Smooth muscle cell (in vitro differentiated cells): ENCODE data around the gene CCDC124. TPM values are rescaled to one million over a fixed set of nuclear protein-coding genes. Genes with fewer than 3 reads are reported as not detected.
A peak's percentile ranks its signal among the peaks of the same experiment; 100 is the strongest.

Source experiments
- DNase-seq: peaks from one replicate; lab custom pipeline; 2025; ENCODE audit not compliant: unreplicated experiment; lab: John Stamatoyannopoulos, UW
- H2AFZ ChIP-seq: fragments of 200-600 bp; sonication (generic); 2 replicates; pipeline ENCODE4 v1.6.0; 2016; ENCODE audit warnings: antibody characterized with exemption, low read depth, mild to moderate bottlenecking
- H3F3A ChIP-seq: fragments of 200-600 bp; sonication (generic); 2 replicates; pipeline ENCODE4 v1.6.0; 2017; ENCODE audit warnings: antibody characterized with exemption, low read depth
- H3K27ac ChIP-seq: fragments of 200-600 bp; sonication (generic); 2 replicates; pipeline ENCODE4 v1.5.1; 2016; ENCODE audit warnings: low read depth, mild to moderate bottlenecking
- H3K27me3 ChIP-seq: fragments of 200-600 bp; sonication (generic); 2 replicates; pipeline ENCODE4 v1.6.1; 2016; ENCODE audit warnings: low read depth, mild to moderate bottlenecking
- H3K36me3 ChIP-seq: fragments of 200-600 bp; sonication (generic); 2 replicates; pipeline ENCODE4 v1.5.1; 2016; ENCODE audit warnings: low read depth
- H3K4me1 ChIP-seq: fragments of 200-600 bp; sonication (generic); 2 replicates; pipeline ENCODE4 v1.5.1; 2016; ENCODE audit warnings: low read depth
- H3K4me2 ChIP-seq: fragments of 200-600 bp; sonication (generic); 2 replicates; pipeline ENCODE4 v1.6.0; 2016; ENCODE audit warnings: mild to moderate bottlenecking
- H3K4me3 ChIP-seq: fragments of 200-600 bp; sonication (generic); 2 replicates; pipeline ENCODE4 v1.5.1; 2016; ENCODE audit warnings: mild to moderate bottlenecking
- H3K79me2 ChIP-seq: fragments of 200-600 bp; sonication (generic); 2 replicates; pipeline ENCODE4 v1.6.0; 2016; ENCODE audit warnings: low read depth, mild to moderate bottlenecking
- H3K9ac ChIP-seq: fragments of 200-600 bp; sonication (generic); 2 replicates; pipeline ENCODE4 v1.6.0; 2016; ENCODE audit warnings: low read depth
- H3K9me3 ChIP-seq: fragments of 200-600 bp; sonication (generic); replicated peaks from 2 replicates; pipeline ENCODE4 v1.5.1; 2016; ENCODE audit warnings: low read depth
- H4K20me1 ChIP-seq: fragments of 200-600 bp; sonication (generic); 2 replicates; pipeline ENCODE4 v1.6.0; 2016; ENCODE audit warnings: low read depth
- WGBS: methylation state at CpG from one replicate; pipeline ENCODE4 v1.1.7; 2016; ENCODE audit warnings: low lambda C conversion rate; 5-methylcytosine and 5-hydroxymethylcytosine counted together
- polyA plus RNA-seq: library from polyadenylated mRNA; unstranded; fragments of >200 nt; fragmentation: Nextera tagmentation; extraction: Ambion mirVana; gene quantifications from 2 replicates; pipeline ENCODE4 v1.2.1, GENCODE V29; 2016
- total RNA-seq: library from RNA; depleted of rRNA; stranded (reverse); fragments of >200 nt; gene quantifications from 2 replicates; pipeline ENCODE4 v1.2.3, GENCODE V29; 2014
- TF ChIP-seq, protein P1 (sequence below): fragments of 200-600 bp; sonication (generic); IDR thresholded peaks from 2 replicates; pipeline ENCODE4 v1.5.1; 2017; ENCODE audit warnings: borderline replicate concordance, mild to moderate bottlenecking, antibody characterized with exemption; ENCODE audit not compliant: insufficient read depth, poor library complexity, severe bottlenecking

CCDC124 gene
- total and polyA plus RNA-seq, 2 experiments from 2014 or later = 34.5 to 156 TPM

DNA sequence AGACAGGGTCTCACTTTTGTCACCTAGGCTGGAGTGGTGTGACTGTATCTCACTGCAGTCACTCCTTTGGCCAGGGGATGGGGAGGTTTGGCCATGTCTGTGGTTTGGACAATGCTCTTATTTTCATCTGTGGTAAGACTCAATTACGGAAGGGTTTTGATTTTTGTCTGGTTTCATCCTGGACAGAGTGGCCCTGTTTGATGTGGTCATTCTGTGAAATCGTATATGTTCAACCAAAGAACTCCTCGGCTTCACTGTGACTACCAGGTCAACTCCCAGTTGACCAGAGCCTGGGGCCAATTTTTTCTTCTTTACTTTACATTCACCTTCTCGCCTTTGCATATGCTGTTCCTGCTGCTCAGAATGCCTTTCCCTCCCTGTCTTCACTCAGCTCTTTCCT lies 6.8 kb upstream of the CCDC124 start:
- Histone ChIP-seq H3K9ac (no peak overlapping the region), H3K79me2 (no peaks in the 10 kb centered on the region), H3K9me3 (no peaks in the 10 kb centered on the region), H4K20me1 (no peaks in the 10 kb centered on the region), H3K27me3 (no peaks in the 10 kb centered on the region), H2AFZ (no peak overlapping the region), H3K4me1 (no peaks in the 10 kb centered on the region), H3F3A (no peaks in the 10 kb centered on the region), H3K36me3 (no peaks in the 10 kb centered on the region), H3K4me2 (no peak overlapping the region), H3K27ac (no peak overlapping the region), H3K4me3 (no peak overlapping the region)
- WGBS = 87% methylated on average over 4 of the region's 4 CpGs
- TF ChIP-seq, protein P1, sequence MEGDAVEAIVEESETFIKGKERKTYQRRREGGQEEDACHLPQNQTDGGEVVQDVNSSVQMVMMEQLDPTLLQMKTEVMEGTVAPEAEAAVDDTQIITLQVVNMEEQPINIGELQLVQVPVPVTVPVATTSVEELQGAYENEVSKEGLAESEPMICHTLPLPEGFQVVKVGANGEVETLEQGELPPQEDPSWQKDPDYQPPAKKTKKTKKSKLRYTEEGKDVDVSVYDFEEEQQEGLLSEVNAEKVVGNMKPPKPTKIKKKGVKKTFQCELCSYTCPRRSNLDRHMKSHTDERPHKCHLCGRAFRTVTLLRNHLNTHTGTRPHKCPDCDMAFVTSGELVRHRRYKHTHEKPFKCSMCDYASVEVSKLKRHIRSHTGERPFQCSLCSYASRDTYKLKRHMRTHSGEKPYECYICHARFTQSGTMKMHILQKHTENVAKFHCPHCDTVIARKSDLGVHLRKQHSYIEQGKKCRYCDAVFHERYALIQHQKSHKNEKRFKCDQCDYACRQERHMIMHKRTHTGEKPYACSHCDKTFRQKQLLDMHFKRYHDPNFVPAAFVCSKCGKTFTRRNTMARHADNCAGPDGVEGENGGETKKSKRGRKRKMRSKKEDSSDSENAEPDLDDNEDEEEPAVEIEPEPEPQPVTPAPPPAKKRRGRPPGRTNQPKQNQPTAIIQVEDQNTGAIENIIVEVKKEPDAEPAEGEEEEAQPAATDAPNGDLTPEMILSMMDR = no peak
- no peak for DNase-seq

DNA sequence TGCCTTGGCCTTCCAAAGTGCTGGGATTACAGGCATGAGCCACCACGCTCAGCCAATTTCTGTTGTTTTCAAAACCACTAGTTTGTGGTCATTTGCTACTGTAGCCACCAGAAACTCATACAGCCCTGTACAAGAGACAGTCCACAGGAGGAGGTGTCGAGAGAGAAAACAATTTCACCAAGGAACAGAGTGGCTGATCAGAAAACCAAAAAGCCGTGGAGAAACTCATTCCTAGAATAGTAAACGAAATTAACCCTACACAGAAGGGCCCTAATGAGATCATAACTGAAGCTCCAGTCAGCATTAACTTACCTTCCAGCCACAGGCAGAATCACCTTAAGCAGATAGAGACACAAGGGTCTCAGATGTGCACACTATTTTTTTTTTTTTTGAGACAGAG lies 3.8 kb upstream of the CCDC124 start:
- Histone ChIP-seq H3K4me1 (peaks cover 6% of the 10 kb centered on the region), H3K79me2 (peaks cover 10% of the 10 kb centered on the region), H4K20me1 (no peaks in the 10 kb centered on the region), H3K4me2 (no peak overlapping the region), H2AFZ (no peak overlapping the region), H3F3A (no peaks in the 10 kb centered on the region), H3K27me3 (no peaks in the 10 kb centered on the region), H3K9me3 (no peaks in the 10 kb centered on the region), H3K4me3 (no peak overlapping the region), H3K9ac (no peak overlapping the region), H3K36me3 (no peaks in the 10 kb centered on the region), H3K27ac (no peak overlapping the region)
- 84% methylated on average over 4 of the region's 4 CpGs for WGBS
- TF ChIP-seq, protein P1 = no peak
- DNase-seq = no peak

DNA sequence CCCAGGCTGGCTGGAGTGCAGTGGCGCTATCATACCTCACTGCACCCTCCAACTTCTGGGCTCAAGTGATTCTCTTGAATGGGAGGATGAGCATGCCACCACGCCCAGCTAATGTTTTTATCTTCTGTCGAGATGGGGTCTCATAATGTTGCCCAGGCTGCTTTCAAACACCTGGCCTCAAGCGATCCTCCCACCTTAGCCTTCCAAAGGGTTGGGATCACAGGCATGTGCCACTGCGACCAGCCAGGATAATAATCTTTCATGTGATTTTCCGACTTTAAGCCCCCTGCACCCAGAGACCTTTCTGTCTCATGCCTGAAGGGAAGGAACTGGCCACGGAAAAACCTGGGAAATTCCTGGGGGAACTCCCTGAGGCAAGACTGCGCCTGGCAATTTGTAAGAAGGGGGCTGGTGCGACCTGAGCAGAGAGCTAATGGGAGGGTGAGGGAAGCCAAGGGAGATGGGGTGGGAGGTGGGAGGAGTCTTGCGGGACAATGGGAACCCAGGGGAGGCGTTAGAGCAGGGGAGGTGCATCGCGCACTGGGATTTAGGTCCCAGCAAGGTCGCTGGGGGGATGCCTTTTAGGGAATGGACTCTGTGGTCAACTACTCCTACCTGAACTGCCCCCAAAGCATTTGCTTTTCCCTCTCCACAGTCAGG lies 1.2 kb upstream of the CCDC124 start:
- H3K79me2 ChIP-seq = peaks cover 18% of the 10 kb centered on the region
- peaks cover 6% of the 10 kb centered on the region for H3K4me1 ChIP-seq
- H3K9me3 ChIP-seq = no peaks in the 10 kb centered on the region
- no peaks in the 10 kb centered on the region for H3K36me3 ChIP-seq
- H3F3A ChIP-seq = no peaks in the 10 kb centered on the region
- peak overlapping the region; percentile 93 for H2AFZ ChIP-seq
- H3K4me2 ChIP-seq = peak overlapping the region; percentile 92
- H3K9ac ChIP-seq = no peak overlapping the region
- peak; percentile 5 for DNase-seq
- no peaks in the 10 kb centered on the region for H3K27me3 ChIP-seq
- no peaks in the 10 kb centered on the region for H4K20me1 ChIP-seq
- peak overlapping the region; percentile 76 for H3K4me3 ChIP-seq
- TF ChIP-seq, protein P1 = no peak
- no peak overlapping the region for H3K27ac ChIP-seq
- 30% methylated on average over 14 of the region's 14 CpGs for WGBS
